SU-DHL-6 (cell line): Measurements from ENCODE around the gene ABTB2.

Experiments
- H2AFZ ChIP-seq: fragments of 200-600 bp; sonication (generic); 2 replicates; pipeline ENCODE4 v1.6.1; 2014; ENCODE audit warnings: low read depth, mild to moderate bottlenecking, moderate library complexity, mixed read lengths, antibody characterized with exemption, low read length; ENCODE audit not compliant: severe bottlenecking
- H3F3A ChIP-seq: fragments of 200-600 bp; shearing (Covaris generic); 2 replicates; pipeline ENCODE4 v1.6.0; 2016; ENCODE audit warnings: antibody characterized with exemption, mild to moderate bottlenecking; ENCODE audit not compliant: insufficient read depth
- H3K27ac ChIP-seq: fragments of 200-600 bp; sonication (generic); 2 replicates; pipeline ENCODE4 v1.5.1; 2016; ENCODE audit warnings: low read depth, mild to moderate bottlenecking, low read length, moderate library complexity, mixed read lengths
- H3K27me3 ChIP-seq: fragments of 200-600 bp; sonication (generic), shearing (Covaris generic); 2 replicates; pipeline ENCODE4 v1.6.0; 2014; ENCODE audit warnings: mild to moderate bottlenecking, low read length
- H3K36me3 ChIP-seq: fragments of 200-600 bp; sonication (generic); 2 replicates; pipeline ENCODE4 v1.6.1; 2014; ENCODE audit warnings: mild to moderate bottlenecking, low read length, mixed read lengths
- H3K4me2 ChIP-seq: fragments of 300-600, 200-600 bp; shearing (Covaris generic), sonication (generic); 2 replicates; pipeline ENCODE4 v1.6.0; 2014; ENCODE audit warnings: low read length, low read depth, mild to moderate bottlenecking; ENCODE audit not compliant: poor library complexity, severe bottlenecking
- H3K4me3 ChIP-seq: fragments of 200-600 bp; sonication (generic); 2 replicates; pipeline ENCODE4 v1.5.1; 2014; ENCODE audit warnings: antibody characterized with exemption, low read length, mild to moderate bottlenecking, mixed read lengths; ENCODE audit not compliant: insufficient read depth, poor library complexity, severe bottlenecking
- H3K79me2 ChIP-seq: fragments of 200-600 bp; sonication (generic); 2 replicates; pipeline ENCODE4 v1.6.1; 2014; ENCODE audit warnings: mild to moderate bottlenecking, low read length, moderate library complexity; ENCODE audit not compliant: insufficient read depth
- H3K9ac ChIP-seq: fragments of 200-600 bp; sonication (generic); 2 replicates; pipeline ENCODE4 v1.7.0; 2014; ENCODE audit warnings: mild to moderate bottlenecking, low read length
- H3K9me2 ChIP-seq: fragments of 200-600 bp; sonication (generic); replicated peaks from 2 replicates; pipeline ENCODE4 v1.6.1; 2014; ENCODE audit warnings: low read length; ENCODE audit not compliant: insufficient read depth
- H3K9me3 ChIP-seq: fragments of 200-600 bp; sonication (generic); 2 replicates; pipeline ENCODE4 v1.6.1; 2014; ENCODE audit warnings: low read length, mixed read lengths; ENCODE audit not compliant: insufficient read depth
- H4K20me1 ChIP-seq: fragments of 200-600 bp; sonication (generic); 2 replicates; pipeline ENCODE4 v1.6.1; 2014; ENCODE audit warnings: low read depth, mild to moderate bottlenecking, antibody characterized with exemption, low read length, moderate library complexity, mixed read lengths
- CTCF ChIP-seq: fragments of 200-600 bp; sonication (generic); IDR thresholded peaks from one replicate; pipeline ENCODE4 v1.5.1; 2017; ENCODE audit warnings: antibody characterized with exemption, mild to moderate bottlenecking, low read length, moderate library complexity; ENCODE audit not compliant: insufficient read depth, poor library complexity, severe bottlenecking
- EZH2phosphoT487 ChIP-seq: fragments of 200-600 bp; sonication (generic), shearing (Covaris generic); conservative IDR thresholded peaks from 2 replicates; pipeline ENCODE4 v1.6.1; 2018; ENCODE audit warnings: mild to moderate bottlenecking, antibody characterized with exemption, low read length, moderate library complexity, mixed read lengths

Gene ABTB2

GRCh38 chr11:34328632-34328910 lies 29.2 kb downstream of the ABTB2 start:
- Histone ChIP-seq H3K4me2 (no peak overlapping the region), H3K27ac (no peak overlapping the region), H3K4me3 (no peak overlapping the region), H3K79me2 (no peaks in the 10 kb centered on the region), H3K36me3 (no peaks in the 10 kb centered on the region), H3F3A (no peaks in the 10 kb centered on the region), H3K9me3 (no peaks in the 10 kb centered on the region), H2AFZ (no peak overlapping the region), H3K27me3 (no peaks in the 10 kb centered on the region), H3K9ac (no peak overlapping the region), H3K9me2 (no peaks in the 10 kb centered on the region), H4K20me1 (no peaks in the 10 kb centered on the region)
- no peak for TF ChIP-seq CTCF
- TF ChIP-seq EZH2phosphoT487, result no peak

GRCh38 chr11:34327804-34328631 lies 29.8 kb downstream of the ABTB2 start:
- TF ChIP-seq EZH2phosphoT487 (no peak), CTCF (no peak)
- H4K20me1 ChIP-seq, result no peaks in the 10 kb centered on the region
- H3K27me3 ChIP-seq, result no peaks in the 10 kb centered on the region
- H3K36me3 ChIP-seq, result no peaks in the 10 kb centered on the region
- no peak overlapping the region for H3K4me3 ChIP-seq
- H3K9me2 ChIP-seq, result no peaks in the 10 kb centered on the region
- no peak overlapping the region for H2AFZ ChIP-seq
- H3K27ac ChIP-seq, result no peak overlapping the region
- no peak overlapping the region for H3K4me2 ChIP-seq
- H3K9me3 ChIP-seq, result no peaks in the 10 kb centered on the region
- H3K9ac ChIP-seq, result no peak overlapping the region
- no peaks in the 10 kb centered on the region for H3K79me2 ChIP-seq
- no peaks in the 10 kb centered on the region for H3F3A ChIP-seq

- Histone ChIP-seq H3K9me2 (no peaks in the 10 kb centered on the region), H4K20me1 (no peaks in the 10 kb centered on the region), H2AFZ (no peak overlapping the region), H3K79me2 (no peaks in the 10 kb centered on the region), H3K27ac (no peak overlapping the region), H3K27me3 (no peaks in the 10 kb centered on the region), H3K9me3 (no peaks in the 10 kb centered on the region), H3F3A (no peaks in the 10 kb centered on the region), H3K36me3 (no peaks in the 10 kb centered on the region), H3K4me3 (no peak overlapping the region), H3K9ac (no peak overlapping the region), H3K4me2 (no peak overlapping the region)
- no peak for TF ChIP-seq CTCF
- no peak for TF ChIP-seq EZH2phosphoT487
These were observed 33.3 kb downstream of the ABTB2 start for GRCh38 chr11:34324466-34324865.
